Trophoblast cell (in vitro differentiated cells and primary cell): ENCODE data around the gene SEMA5A.

ENCODE experiments used
- DNase-seq, 2 donors: peaks; one replicate each; pipeline ENCODE4 v3.0.0-alpha.2; 2016
- H2AFZ ChIP-seq: 2 replicates; pipeline ENCODE4 v1.6.1; 2013; ENCODE audit warnings: low read length, moderate library complexity, mild to moderate bottlenecking; ENCODE audit not compliant: insufficient read depth, poor library complexity
- H2AK5ac ChIP-seq: 2 replicates; pipeline ENCODE4 v1.6.1; 2013; ENCODE audit warnings: mild to moderate bottlenecking, low read length
- H2BK120ac ChIP-seq: 2 replicates; pipeline ENCODE4 v1.6.1; 2013; ENCODE audit warnings: low read length, mild to moderate bottlenecking, moderate library complexity; ENCODE audit not compliant: insufficient read depth, poor library complexity
- H2BK12ac ChIP-seq: 2 replicates; pipeline ENCODE4 v1.6.1; 2013; ENCODE audit warnings: mild to moderate bottlenecking, low read length, moderate library complexity
- H2BK5ac ChIP-seq: 2 replicates; pipeline ENCODE4 v1.6.1; 2013; ENCODE audit warnings: low read length, low read depth, moderate library complexity, mild to moderate bottlenecking; ENCODE audit not compliant: poor library complexity
- H3K14ac ChIP-seq: 2 replicates; pipeline ENCODE4 v1.6.1; 2013; ENCODE audit warnings: mild to moderate bottlenecking, low read length
- H3K18ac ChIP-seq: 2 replicates; pipeline ENCODE4 v1.6.1; 2013; ENCODE audit warnings: mild to moderate bottlenecking, low read length
- H3K23ac ChIP-seq: 2 replicates; pipeline ENCODE4 v1.6.1; 2013; ENCODE audit warnings: low read length
- H3K27ac ChIP-seq: 2 replicates; pipeline ENCODE4 v1.5.1; 2013; ENCODE audit warnings: low read depth, mild to moderate bottlenecking, inconsistent platforms, low read length, moderate library complexity
- H3K27me3 ChIP-seq: 2 replicates; pipeline ENCODE4 v1.6.1; 2013; ENCODE audit warnings: inconsistent platforms, mild to moderate bottlenecking, low read length, moderate library complexity; ENCODE audit not compliant: insufficient read depth
- H3K36me3 ChIP-seq, 2 experiments: 1 replicate in 1 of 2; 2 replicates in 1 of 2; pipeline ENCODE4 v1.6.1; 2013; ENCODE audit warnings: low read length in 2 of 2, mild to moderate bottlenecking in 2 of 2, moderate library complexity in 1 of 2; ENCODE audit not compliant: insufficient read depth in 2 of 2, control insufficient read depth in 1 of 2
- H3K4ac ChIP-seq: 2 replicates; pipeline ENCODE4 v1.6.1; 2013; ENCODE audit warnings: low read depth, mild to moderate bottlenecking, low read length, moderate library complexity
- H3K4me1 ChIP-seq, 2 experiments: 1 replicate in 1 of 2; 2 replicates in 1 of 2; pipeline ENCODE4 v1.6.1; 2013; ENCODE audit warnings: low read length in 2 of 2, mild to moderate bottlenecking in 2 of 2, moderate library complexity in 1 of 2; ENCODE audit not compliant: insufficient read depth in 2 of 2, control insufficient read depth in 1 of 2
- H3K4me2 ChIP-seq: 2 replicates; pipeline ENCODE4 v1.6.1; 2013; ENCODE audit warnings: inconsistent platforms, mild to moderate bottlenecking, low read length, moderate library complexity
- H3K4me3 ChIP-seq: 2 replicates; pipeline ENCODE4 v1.5.1; 2013; ENCODE audit warnings: mild to moderate bottlenecking, low read depth, low read length, inconsistent platforms
- H3K79me1 ChIP-seq: one replicate; pipeline ENCODE4 v1.6.1; 2013; ENCODE audit warnings: low read length
- H3K79me2 ChIP-seq: 2 replicates; pipeline ENCODE4 v1.6.1; 2013; ENCODE audit warnings: low read length, mild to moderate bottlenecking; ENCODE audit not compliant: control insufficient read depth, insufficient read depth, poor library complexity
- H3K9ac ChIP-seq: 2 replicates; pipeline ENCODE4 v1.6.1; 2013; ENCODE audit warnings: mild to moderate bottlenecking, low read length
- H3K9me3 ChIP-seq: 2 replicates; pipeline ENCODE4 v1.6.1; 2013; ENCODE audit warnings: low read depth, mild to moderate bottlenecking, control low read depth, inconsistent platforms, low read length; ENCODE audit not compliant: insufficient read depth
- H4K12ac ChIP-seq: 2 replicates; pipeline ENCODE4 v1.6.1; 2013; ENCODE audit warnings: low read depth, mild to moderate bottlenecking, low read length, moderate library complexity
- H4K8ac ChIP-seq: 2 replicates; pipeline ENCODE4 v1.6.1; 2013; ENCODE audit warnings: low read depth, mild to moderate bottlenecking, low read length, moderate library complexity
- H4K91ac ChIP-seq: one replicate; pipeline ENCODE4 v1.6.1; 2013; ENCODE audit warnings: low read depth, mild to moderate bottlenecking, low read length, moderate library complexity
- WGBS: extraction: QIAGEN DNeasy Blood & Tissue Kit; methylation state at CpG from one replicate; pipeline ENCODE4 v1.1.7; 2013; ENCODE audit warnings: missing lambda C conversion rate; ENCODE audit not compliant: insufficient read length, insufficient coverage; ENCODE audit errors: extremely low coverage; 5-methylcytosine and 5-hydroxymethylcytosine counted together

SEMA5A gene

DNA sequence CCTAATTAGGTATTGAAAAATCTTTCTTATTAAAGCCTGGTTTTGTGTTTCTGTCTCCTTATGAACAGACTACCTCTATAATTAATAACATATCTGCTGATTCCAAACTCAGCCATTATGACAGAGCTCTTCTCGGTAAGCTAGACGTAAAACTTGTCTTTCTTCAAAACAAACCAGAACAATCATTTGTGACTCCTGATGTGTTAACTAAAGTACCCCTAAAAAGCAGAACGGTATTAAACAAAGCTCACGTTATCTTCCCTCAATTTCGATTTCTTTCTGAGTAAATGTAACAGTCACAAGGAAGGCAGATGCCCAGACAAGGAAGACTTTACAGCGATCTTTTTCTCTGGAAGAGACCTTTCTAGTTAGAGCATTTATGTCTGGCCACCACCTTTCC is 1.8 kb downstream of the SEMA5A start:
- H3K4ac ChIP-seq, result peak overlapping the region; percentile 92
- H3K4me3 ChIP-seq, result peak overlapping the region; percentile 95
- H3K9me3 ChIP-seq, result no peaks in the 10 kb centered on the region
- DNase-seq, result no peak
- peak overlapping the region; percentile 77 for H3K9ac ChIP-seq
- H3K18ac ChIP-seq, result no peak overlapping the region
- H4K8ac ChIP-seq, result no peak overlapping the region
- H2AK5ac ChIP-seq, result no peak overlapping the region
- peaks cover 0 to under 1% of the 10 kb centered on the region in 2 experiments for H3K4me1 ChIP-seq
- no peak overlapping the region for H2BK120ac ChIP-seq
- no peak overlapping the region for H2BK12ac ChIP-seq
- no peak overlapping the region for H2BK5ac ChIP-seq
- peaks cover 29% of the 10 kb centered on the region for H3K79me2 ChIP-seq
- no peak overlapping the region for H3K27ac ChIP-seq
- no peak overlapping the region for H4K91ac ChIP-seq
- WGBS, result no CpG with 5 or more reads among the region's 6 CpGs
- H3K36me3 ChIP-seq, result peaks cover 6 to 8% of the 10 kb centered on the region in 2 experiments
- peak overlapping the region; percentile 77 for H3K4me2 ChIP-seq
- no peak overlapping the region for H3K14ac ChIP-seq
- no peak overlapping the region for H3K23ac ChIP-seq
- H3K27me3 ChIP-seq, result no peaks in the 10 kb centered on the region
- no peak overlapping the region for H4K12ac ChIP-seq
- peaks cover 23% of the 10 kb centered on the region for H3K79me1 ChIP-seq
- no peak overlapping the region for H2AFZ ChIP-seq

DNA sequence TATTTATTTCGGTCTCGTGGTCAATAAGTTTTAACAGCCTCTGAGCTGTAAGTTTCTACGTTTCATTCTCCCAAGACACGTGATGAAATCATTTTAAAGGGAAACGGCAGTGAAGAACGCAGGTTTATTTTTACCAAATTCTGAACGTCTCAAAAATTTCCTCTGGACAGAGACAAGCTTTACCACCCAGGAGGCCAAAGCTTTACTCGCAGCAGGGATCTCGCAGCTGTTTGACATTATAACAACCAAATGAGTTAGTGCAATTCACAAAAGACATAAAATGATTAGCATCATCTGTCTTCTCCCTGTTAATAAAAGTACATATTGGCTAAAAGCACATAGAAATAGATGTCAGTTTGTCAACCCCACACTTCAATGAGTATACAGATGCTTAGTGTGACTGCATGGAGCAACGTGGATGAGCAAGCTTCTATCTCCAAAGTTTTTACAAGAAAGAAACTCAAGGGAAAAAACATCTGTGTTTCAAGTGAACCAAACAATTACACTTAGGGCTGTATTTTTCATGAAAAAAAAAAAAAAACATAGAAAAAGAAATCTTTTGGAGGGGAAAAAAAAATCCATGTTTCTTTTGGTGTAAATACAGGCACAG is 2.5 kb downstream of the SEMA5A start:
- Histone ChIP-seq H4K8ac (no peak overlapping the region), H2BK5ac (no peak overlapping the region), H4K12ac (no peak overlapping the region), H3K4ac (peak overlapping the region; percentile 64), H3K79me2 (peaks cover 30% of the 10 kb centered on the region), H3K18ac (no peak overlapping the region), H3K4me1 (peaks cover 0 to 2% of the 10 kb centered on the region in 2 experiments), H2BK12ac (no peak overlapping the region), H2BK120ac (no peak overlapping the region), H3K4me3 (no peak overlapping the region), H3K23ac (no peak overlapping the region), H3K79me1 (peaks cover 23% of the 10 kb centered on the region), H4K91ac (no peak overlapping the region), H3K4me2 (peak overlapping the region; percentile 75), H3K27ac (no peak overlapping the region), H3K9ac (no peak overlapping the region), H3K36me3 (peaks cover 8 to 10% of the 10 kb centered on the region in 2 experiments), H3K9me3 (no peaks in the 10 kb centered on the region), H3K14ac (no peak overlapping the region), H3K27me3 (no peaks in the 10 kb centered on the region), H2AFZ (no peak overlapping the region), H2AK5ac (no peak overlapping the region)
- no CpG with 5 or more reads among the region's 10 CpGs for WGBS
- no peak for DNase-seq

DNA sequence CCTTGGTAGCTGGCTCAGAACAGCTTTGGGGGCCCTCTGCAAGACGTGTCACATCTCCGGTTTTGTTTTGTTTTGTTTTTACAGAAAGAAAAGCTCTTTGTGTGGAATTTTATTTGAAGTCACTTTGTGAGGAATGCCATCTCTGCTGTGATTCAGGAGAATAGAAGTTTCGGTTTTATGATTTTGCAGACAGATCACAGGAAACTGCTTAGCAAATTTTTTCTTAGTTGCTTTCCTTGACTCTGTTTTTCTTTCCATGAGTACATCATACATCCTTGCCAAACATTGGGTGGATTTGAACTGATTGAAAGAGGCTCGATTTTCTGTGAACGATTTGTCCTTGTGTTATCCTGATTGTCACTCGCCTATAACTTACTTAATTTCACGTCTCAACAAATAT is 5.1 kb downstream of the SEMA5A start:
- no peak overlapping the region for H2AK5ac ChIP-seq
- H2BK120ac ChIP-seq, result no peak overlapping the region
- H3K36me3 ChIP-seq, result peaks cover 10 to 15% of the 10 kb centered on the region in 2 experiments
- no peaks in the 10 kb centered on the region for H3K9me3 ChIP-seq
- no peak overlapping the region for H3K4me3 ChIP-seq
- H3K4me2 ChIP-seq, result no peak overlapping the region
- H2AFZ ChIP-seq, result no peak overlapping the region
- H3K27ac ChIP-seq, result no peak overlapping the region
- no peak overlapping the region for H2BK5ac ChIP-seq
- no peak overlapping the region for H4K12ac ChIP-seq
- peaks cover 16% of the 10 kb centered on the region for H3K79me2 ChIP-seq
- no peak overlapping the region for H4K91ac ChIP-seq
- H3K4me1 ChIP-seq, result peaks cover 0 to 6% of the 10 kb centered on the region in 2 experiments
- H2BK12ac ChIP-seq, result no peak overlapping the region
- no peak overlapping the region for H3K23ac ChIP-seq
- no peak for DNase-seq
- H3K4ac ChIP-seq, result no peak overlapping the region
- H3K14ac ChIP-seq, result no peak overlapping the region
- no peaks in the 10 kb centered on the region for H3K27me3 ChIP-seq
- H3K18ac ChIP-seq, result no peak overlapping the region
- WGBS, result no CpG with 5 or more reads among the region's 7 CpGs
- H4K8ac ChIP-seq, result no peak overlapping the region
- no peak overlapping the region for H3K9ac ChIP-seq
- H3K79me1 ChIP-seq, result peaks cover 13% of the 10 kb centered on the region

DNA sequence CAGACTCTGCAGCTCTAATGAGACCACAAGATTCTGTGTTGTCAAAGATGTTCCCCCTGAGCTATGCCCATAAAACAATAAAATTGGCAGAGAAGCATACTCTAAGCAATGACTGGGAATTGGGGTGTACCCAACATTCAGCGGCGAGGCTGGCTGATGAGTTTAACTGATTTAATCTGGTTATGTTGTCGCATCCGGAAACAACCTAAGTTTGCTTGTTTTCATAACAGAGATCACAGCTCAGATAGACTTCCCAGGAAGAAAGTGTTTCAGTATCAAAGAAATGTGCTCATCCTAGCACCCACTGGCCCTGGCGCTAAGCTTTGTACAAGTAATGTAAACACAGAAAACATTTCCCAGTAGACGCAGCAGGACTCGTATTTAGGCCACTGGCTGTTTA is 7.4 kb downstream of the SEMA5A start:
- Histone ChIP-seq H3K36me3 (peaks cover 10 to 22% of the 10 kb centered on the region in 2 experiments), H3K4ac (no peak overlapping the region), H3K27me3 (no peaks in the 10 kb centered on the region), H3K27ac (no peak overlapping the region), H3K18ac (no peak overlapping the region), H3K23ac (no peak overlapping the region), H3K4me1 (peaks cover 7 to 17% of the 10 kb centered on the region in 2 experiments), H2AK5ac (no peak overlapping the region), H3K9me3 (no peaks in the 10 kb centered on the region), H3K4me2 (no peak overlapping the region), H2BK5ac (no peak overlapping the region), H2AFZ (no peak overlapping the region), H4K91ac (no peak overlapping the region), H2BK12ac (no peak overlapping the region), H4K8ac (no peak overlapping the region), H3K79me2 (peaks cover 5% of the 10 kb centered on the region), H3K9ac (no peak overlapping the region), H4K12ac (no peak overlapping the region), H3K79me1 (no peaks in the 10 kb centered on the region), H3K14ac (no peak overlapping the region), H3K4me3 (no peak overlapping the region), H2BK120ac (no peak overlapping the region)
- no peak for DNase-seq
- no CpG with 5 or more reads among the region's 7 CpGs for WGBS
